SK-N-SH (cell line): Measurements from ENCODE around the gene TMEM223.

Source experiments
- EP300 ChIP-seq, 2 experiments: IDR thresholded peaks; 2 replicates each; pipeline versions ENCODE4 v1.4.0 to v1.6.1; 2012; ENCODE audit warnings: borderline replicate concordance in 1 of 2, low read depth in 1 of 2, low read length in 1 of 2
- GABPA ChIP-seq: IDR thresholded peaks from 2 replicates; pipeline ENCODE4 v1.4.0; 2012; ENCODE audit warnings: low read depth, mild to moderate bottlenecking
- MEF2A ChIP-seq: IDR thresholded peaks from 2 replicates; pipeline ENCODE4 v1.4.0; 2012; ENCODE audit warnings: low read depth, borderline replicate concordance
- RCOR1 ChIP-seq: fragments of 150-350 bp; IDR thresholded peaks from 2 replicates; pipeline ENCODE4 v1.6.1; 2017; ENCODE audit warnings: antibody characterized with exemption, low read length
- SIN3A ChIP-seq: IDR thresholded peaks from 2 replicates; pipeline ENCODE4 v1.6.1; 2012; ENCODE audit warnings: low read depth, mild to moderate bottlenecking, low read length, moderate library complexity, borderline replicate concordance
- TEAD4 ChIP-seq: IDR thresholded peaks from 2 replicates; pipeline ENCODE4 v1.4.0; 2012; ENCODE audit warnings: mild to moderate bottlenecking, borderline replicate concordance; ENCODE audit not compliant: insufficient read depth
- YY1 ChIP-seq: IDR thresholded peaks from 2 replicates; pipeline ENCODE4 v1.4.0; 2012; ENCODE audit warnings: low read depth, mild to moderate bottlenecking
- TF ChIP-seq, protein P1 (sequence below): fragments of 200-600 bp; sonication (generic); IDR thresholded peaks from 2 replicates; pipeline ENCODE4 v1.6.1; 2017; ENCODE audit warnings: antibody characterized with exemption, mild to moderate bottlenecking, moderate library complexity
- TF ChIP-seq, protein P2 (sequence below): IDR thresholded peaks from 2 replicates; pipeline ENCODE4 v1.4.0; 2012; ENCODE audit warnings: low read depth, borderline replicate concordance
- TF ChIP-seq, protein P3 (sequence below): IDR thresholded peaks from 2 replicates; pipeline ENCODE4 v1.4.0; 2012; ENCODE audit warnings: low read depth
- TF ChIP-seq, protein P4 (sequence below): IDR thresholded peaks from 2 replicates; pipeline ENCODE4 v1.6.1; 2012; ENCODE audit warnings: mild to moderate bottlenecking, low read depth, low read length, moderate library complexity

DNA sequence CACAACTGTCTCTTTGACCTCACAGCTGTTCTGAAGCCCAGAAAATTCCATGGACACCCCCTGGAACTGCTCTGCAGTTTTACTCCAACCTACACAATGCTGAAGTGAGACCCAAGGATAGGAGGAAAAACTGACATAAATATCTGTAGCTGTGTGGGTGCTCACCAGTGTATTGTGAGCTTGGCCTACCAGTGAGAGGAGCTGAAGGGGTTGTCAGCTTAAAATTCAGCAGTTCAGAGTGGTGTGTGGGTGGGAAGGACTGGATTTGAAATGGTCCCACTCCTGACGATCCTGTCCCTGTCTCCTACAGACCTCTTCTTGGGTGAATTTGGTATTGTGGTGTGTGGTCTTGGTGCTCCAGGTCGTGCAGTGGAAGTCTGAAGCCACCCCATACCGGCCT is 2.2 kb downstream of the TMEM223 start:
- TF ChIP-seq RCOR1 = no peak
- TF ChIP-seq, protein P1, sequence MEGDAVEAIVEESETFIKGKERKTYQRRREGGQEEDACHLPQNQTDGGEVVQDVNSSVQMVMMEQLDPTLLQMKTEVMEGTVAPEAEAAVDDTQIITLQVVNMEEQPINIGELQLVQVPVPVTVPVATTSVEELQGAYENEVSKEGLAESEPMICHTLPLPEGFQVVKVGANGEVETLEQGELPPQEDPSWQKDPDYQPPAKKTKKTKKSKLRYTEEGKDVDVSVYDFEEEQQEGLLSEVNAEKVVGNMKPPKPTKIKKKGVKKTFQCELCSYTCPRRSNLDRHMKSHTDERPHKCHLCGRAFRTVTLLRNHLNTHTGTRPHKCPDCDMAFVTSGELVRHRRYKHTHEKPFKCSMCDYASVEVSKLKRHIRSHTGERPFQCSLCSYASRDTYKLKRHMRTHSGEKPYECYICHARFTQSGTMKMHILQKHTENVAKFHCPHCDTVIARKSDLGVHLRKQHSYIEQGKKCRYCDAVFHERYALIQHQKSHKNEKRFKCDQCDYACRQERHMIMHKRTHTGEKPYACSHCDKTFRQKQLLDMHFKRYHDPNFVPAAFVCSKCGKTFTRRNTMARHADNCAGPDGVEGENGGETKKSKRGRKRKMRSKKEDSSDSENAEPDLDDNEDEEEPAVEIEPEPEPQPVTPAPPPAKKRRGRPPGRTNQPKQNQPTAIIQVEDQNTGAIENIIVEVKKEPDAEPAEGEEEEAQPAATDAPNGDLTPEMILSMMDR = no peak
- no peak for TF ChIP-seq YY1
- TF ChIP-seq, protein P2, sequence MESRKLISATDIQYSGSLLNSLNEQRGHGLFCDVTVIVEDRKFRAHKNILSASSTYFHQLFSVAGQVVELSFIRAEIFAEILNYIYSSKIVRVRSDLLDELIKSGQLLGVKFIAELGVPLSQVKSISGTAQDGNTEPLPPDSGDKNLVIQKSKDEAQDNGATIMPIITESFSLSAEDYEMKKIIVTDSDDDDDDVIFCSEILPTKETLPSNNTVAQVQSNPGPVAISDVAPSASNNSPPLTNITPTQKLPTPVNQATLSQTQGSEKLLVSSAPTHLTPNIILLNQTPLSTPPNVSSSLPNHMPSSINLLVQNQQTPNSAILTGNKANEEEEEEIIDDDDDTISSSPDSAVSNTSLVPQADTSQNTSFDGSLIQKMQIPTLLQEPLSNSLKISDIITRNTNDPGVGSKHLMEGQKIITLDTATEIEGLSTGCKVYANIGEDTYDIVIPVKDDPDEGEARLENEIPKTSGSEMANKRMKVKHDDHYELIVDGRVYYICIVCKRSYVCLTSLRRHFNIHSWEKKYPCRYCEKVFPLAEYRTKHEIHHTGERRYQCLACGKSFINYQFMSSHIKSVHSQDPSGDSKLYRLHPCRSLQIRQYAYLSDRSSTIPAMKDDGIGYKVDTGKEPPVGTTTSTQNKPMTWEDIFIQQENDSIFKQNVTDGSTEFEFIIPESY = no peak
- TF ChIP-seq EP300 (IDR thresholded peaks at IDR 0.05; ENCODE audit: borderline replicate concordance in 1 of 2, low read depth in 1 of 2, low read length in 1 of 2) = no peak
- TF ChIP-seq GABPA = no peak
- no peak for TF ChIP-seq TEAD4
- TF ChIP-seq, protein P3, sequence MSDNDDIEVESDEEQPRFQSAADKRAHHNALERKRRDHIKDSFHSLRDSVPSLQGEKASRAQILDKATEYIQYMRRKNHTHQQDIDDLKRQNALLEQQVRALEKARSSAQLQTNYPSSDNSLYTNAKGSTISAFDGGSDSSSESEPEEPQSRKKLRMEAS = no peak
- TF ChIP-seq SIN3A = no peak
- TF ChIP-seq, protein P4, sequence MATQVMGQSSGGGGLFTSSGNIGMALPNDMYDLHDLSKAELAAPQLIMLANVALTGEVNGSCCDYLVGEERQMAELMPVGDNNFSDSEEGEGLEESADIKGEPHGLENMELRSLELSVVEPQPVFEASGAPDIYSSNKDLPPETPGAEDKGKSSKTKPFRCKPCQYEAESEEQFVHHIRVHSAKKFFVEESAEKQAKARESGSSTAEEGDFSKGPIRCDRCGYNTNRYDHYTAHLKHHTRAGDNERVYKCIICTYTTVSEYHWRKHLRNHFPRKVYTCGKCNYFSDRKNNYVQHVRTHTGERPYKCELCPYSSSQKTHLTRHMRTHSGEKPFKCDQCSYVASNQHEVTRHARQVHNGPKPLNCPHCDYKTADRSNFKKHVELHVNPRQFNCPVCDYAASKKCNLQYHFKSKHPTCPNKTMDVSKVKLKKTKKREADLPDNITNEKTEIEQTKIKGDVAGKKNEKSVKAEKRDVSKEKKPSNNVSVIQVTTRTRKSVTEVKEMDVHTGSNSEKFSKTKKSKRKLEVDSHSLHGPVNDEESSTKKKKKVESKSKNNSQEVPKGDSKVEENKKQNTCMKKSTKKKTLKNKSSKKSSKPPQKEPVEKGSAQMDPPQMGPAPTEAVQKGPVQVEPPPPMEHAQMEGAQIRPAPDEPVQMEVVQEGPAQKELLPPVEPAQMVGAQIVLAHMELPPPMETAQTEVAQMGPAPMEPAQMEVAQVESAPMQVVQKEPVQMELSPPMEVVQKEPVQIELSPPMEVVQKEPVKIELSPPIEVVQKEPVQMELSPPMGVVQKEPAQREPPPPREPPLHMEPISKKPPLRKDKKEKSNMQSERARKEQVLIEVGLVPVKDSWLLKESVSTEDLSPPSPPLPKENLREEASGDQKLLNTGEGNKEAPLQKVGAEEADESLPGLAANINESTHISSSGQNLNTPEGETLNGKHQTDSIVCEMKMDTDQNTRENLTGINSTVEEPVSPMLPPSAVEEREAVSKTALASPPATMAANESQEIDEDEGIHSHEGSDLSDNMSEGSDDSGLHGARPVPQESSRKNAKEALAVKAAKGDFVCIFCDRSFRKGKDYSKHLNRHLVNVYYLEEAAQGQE = no peak
- TF ChIP-seq MEF2A = no peak
